ENCODE measurements around the gene TAF1C. TPM values are rescaled to one million over a fixed set of nuclear protein-coding genes. Genes with fewer than 3 reads are reported as not detected.

Gene TAF1C
- total and polyA plus RNA-seq, 2 of the 4 experiments (the other 2 are of a cell fraction): 7.3 to 35.5 TPM

- dilution Hi-C loops (cut with HindIII; ENCODE audit: low sequenced_read_pairs, unreplicated experiment) (no loop called here), in situ Hi-C loops (cut with MboI; ENCODE audit: low sequenced_read_pairs) (no loop called here), intact Hi-C loops (cut with micrococcal nuclease) (no loop called here)
- Histone ChIP-seq H4K8ac (ENCODE audit: low read depth in 2 of 2, low read length in 2 of 2) (no peak overlapping the region), H3K23ac (ENCODE audit: low read depth, low read length) (no peak overlapping the region), H2AFZ (replicated peaks; ENCODE audit: low read length, poor library complexity) (no peak overlapping the region), H3K4ac (ENCODE audit: low read depth, low read length) (no peak overlapping the region), H3K27me3 (ENCODE audit: control insufficient read depth, insufficient read depth, low read length) (no peaks in the 10 kb centered on the region), H2AK9ac (replicated peaks; ENCODE audit: low read depth, low read length, poor library complexity) (no peak overlapping the region), H3K36me3 (ENCODE audit: control insufficient read depth, insufficient read depth, low read length) (peaks cover 12% of the 10 kb centered on the region), H3K9ac (ENCODE audit: low read depth, low read length) (no peak overlapping the region), H4K20me1 (ENCODE audit: insufficient read depth, low read length) (0 out of 2 replicates have a peak, but pooled peaks cover 2% of the 10 kb centered on the region), H4K5ac (ENCODE audit: low read depth, low read length) (no peak overlapping the region), H3K4me2 (ENCODE audit: low read depth, low read length) (no peak overlapping the region), H3K14ac (replicated peaks; ENCODE audit: low read depth, low read length) (no peak overlapping the region), H2BK120ac (ENCODE audit: low read depth, low read length) (no peak overlapping the region), H2BK20ac (ENCODE audit: low read depth, low read length) (no peak overlapping the region), H2AK5ac (ENCODE audit: low read depth, low read length) (no peak overlapping the region), H2BK15ac (ENCODE audit: low read depth, low read length) (no peak overlapping the region), H3K56ac (ENCODE audit: extremely low read depth, insufficient read depth, low read length) (no peak overlapping the region), H3K9me3 (ENCODE audit: control insufficient read depth, insufficient read depth, low read length) (no peaks in the 10 kb centered on the region), H2BK5ac (ENCODE audit: low read depth, low read length, poor library complexity, severe bottlenecking) (no peak overlapping the region), H3K4me3 (ENCODE audit: insufficient read depth, low read depth, low read length) (no peak overlapping the region), H3K27ac (ENCODE audit: insufficient read depth, low read length) (no peak overlapping the region), H3K9me1 (ENCODE audit: insufficient read depth, low read length) (peaks cover 5% of the 10 kb centered on the region; the same call in 1 of the 2 replicates), H3K18ac (ENCODE audit: low read depth, low read length) (no peak overlapping the region), H3K4me1 (ENCODE audit: control insufficient read depth, insufficient read depth, low read length) (peaks cover 2% of the 10 kb centered on the region; the same call in 1 of the 2 replicates), H4K91ac (ENCODE audit: insufficient read depth, low read depth, low read length) (no peak overlapping the region), H3K79me1 (ENCODE audit: low read depth in 1 of 2, low read length in 2 of 2) (peaks cover 7 to 17% of the 10 kb centered on the region in 2 experiments; a peak in 3 of 4 replicates)
- 100% methylated on average over 2 of the region's 5 CpGs; no CpG with 5 or more reads in 1 of the 2 experiments for WGBS, 2 experiments (ENCODE audit: extremely low coverage in 2 of 2, insufficient read length in 1 of 2)
- ATAC-seq (ENCODE audit: low read depth) (no peak), DNase-seq (no peak)
- BruUV-seq (replicated peaks): no TSS peak
- POLR2A ChIA-PET (ENCODE audit: unreplicated experiment): no interaction called here
- CTCF ChIA-PET: no interaction called here
- TF ChIP-seq SMC3 (IDR thresholded peaks at IDR 0.05; ENCODE audit: low read depth, low read length) (no peak), BHLHE40 (IDR thresholded peaks at IDR 0.05; ENCODE audit: low read depth, low read length) (no peak), MXI1 (IDR thresholded peaks at IDR 0.05; ENCODE audit: borderline replicate concordance, low read depth, low read length) (no peak), CEBPB (IDR thresholded peaks at IDR 0.05; ENCODE audit: low read depth, low read length) (no peak), FOS (IDR thresholded peaks at IDR 0.05; ENCODE audit: low read depth, low read length) (no peak)
Observed at GRCh38 chr16:84131117-84131516, 55.7 kb downstream of the TAF1C start.

Other genes starting within 250 kb of the TAF1C start
- 0.83 and 0.90 TPM in 2 replicates for gene OSGIN1, start 233.8 kb downstream of the TAF1C start, total RNA-seq (2012; rRNA removed)
- 6.4 and 7.4 TPM in 2 replicates for gene OSGIN1, start 233.8 kb downstream of the TAF1C start, polyA plus RNA-seq (2012; rRNA removed)
- under 0.01 TPM in 1 of 2 replicates, not detected in the other for gene NECAB2, start 218.8 kb downstream of the TAF1C start, total RNA-seq (2012; rRNA removed)
- gene NECAB2, start 218.8 kb downstream of the TAF1C start, polyA plus RNA-seq (2012; rRNA removed): 0.26 and 0.27 TPM in 2 replicates
- gene SLC38A8, start 144.3 kb downstream of the TAF1C start, total RNA-seq (2012; rRNA removed): not detected in 2 replicates
- not detected in 2 replicates for gene SLC38A8, start 144.3 kb downstream of the TAF1C start, polyA plus RNA-seq (2012; rRNA removed)
- gene MBTPS1, start 70.1 kb downstream of the TAF1C start, total RNA-seq (2012; rRNA removed): 70.3 and 70.4 TPM in 2 replicates
- 45.9 and 59.0 TPM in 2 replicates for gene MBTPS1, start 70.1 kb downstream of the TAF1C start, polyA plus RNA-seq (2012; rRNA removed)
- 18.3 and 25.6 TPM in 2 replicates for gene HSDL1, start 41.9 kb downstream of the TAF1C start, total RNA-seq (2012; rRNA removed)
- gene HSDL1, start 41.9 kb downstream of the TAF1C start, polyA plus RNA-seq (2012; rRNA removed): 9.4 and 11.6 TPM in 2 replicates
- not detected in 2 replicates for gene DNAAF1, start 41.7 kb downstream of the TAF1C start, total RNA-seq (2012; rRNA removed)
- 0.05 TPM in 1 of 2 replicates, not detected in the other for gene DNAAF1, start 41.7 kb downstream of the TAF1C start, polyA plus RNA-seq (2012; rRNA removed)
- not detected in 2 replicates for gene ADAD2, start 4.1 kb upstream of the TAF1C start, total RNA-seq (2012; rRNA removed)
- gene ADAD2, start 4.1 kb upstream of the TAF1C start, polyA plus RNA-seq (2012; rRNA removed): not detected in 2 replicates
- not detected in 2 replicates for gene KCNG4, start 53.0 kb upstream of the TAF1C start, total RNA-seq (2012; rRNA removed)
- not detected in 2 replicates for gene KCNG4, start 53.0 kb upstream of the TAF1C start, polyA plus RNA-seq (2012; rRNA removed)
- 4.7 and 5.0 TPM in 2 replicates for gene WFDC1, start 107.8 kb upstream of the TAF1C start, total RNA-seq (2012; rRNA removed)
- gene WFDC1, start 107.8 kb upstream of the TAF1C start, polyA plus RNA-seq (2012; rRNA removed): 6.8 and 7.0 TPM in 2 replicates
- not detected in 2 replicates for gene ATP2C2, start 181.5 kb upstream of the TAF1C start, total RNA-seq (2012; rRNA removed)
- not detected in 2 replicates for gene ATP2C2, start 181.5 kb upstream of the TAF1C start, polyA plus RNA-seq (2012; rRNA removed)